Inflammatory macrophage treated with lipopolysaccharide for 4 hours (primary cell): ENCODE measurements around the gene TLE1.

Experiments
- DNase-seq: peaks from one replicate; pipeline ENCODE4 v3.0.0-alpha.2; 2020

The TLE1 gene

GRCh38 chr9:81686614-81687520, 2.5 kb downstream of the TLE1 start:
- peak; percentile 73 for DNase-seq

DNA sequence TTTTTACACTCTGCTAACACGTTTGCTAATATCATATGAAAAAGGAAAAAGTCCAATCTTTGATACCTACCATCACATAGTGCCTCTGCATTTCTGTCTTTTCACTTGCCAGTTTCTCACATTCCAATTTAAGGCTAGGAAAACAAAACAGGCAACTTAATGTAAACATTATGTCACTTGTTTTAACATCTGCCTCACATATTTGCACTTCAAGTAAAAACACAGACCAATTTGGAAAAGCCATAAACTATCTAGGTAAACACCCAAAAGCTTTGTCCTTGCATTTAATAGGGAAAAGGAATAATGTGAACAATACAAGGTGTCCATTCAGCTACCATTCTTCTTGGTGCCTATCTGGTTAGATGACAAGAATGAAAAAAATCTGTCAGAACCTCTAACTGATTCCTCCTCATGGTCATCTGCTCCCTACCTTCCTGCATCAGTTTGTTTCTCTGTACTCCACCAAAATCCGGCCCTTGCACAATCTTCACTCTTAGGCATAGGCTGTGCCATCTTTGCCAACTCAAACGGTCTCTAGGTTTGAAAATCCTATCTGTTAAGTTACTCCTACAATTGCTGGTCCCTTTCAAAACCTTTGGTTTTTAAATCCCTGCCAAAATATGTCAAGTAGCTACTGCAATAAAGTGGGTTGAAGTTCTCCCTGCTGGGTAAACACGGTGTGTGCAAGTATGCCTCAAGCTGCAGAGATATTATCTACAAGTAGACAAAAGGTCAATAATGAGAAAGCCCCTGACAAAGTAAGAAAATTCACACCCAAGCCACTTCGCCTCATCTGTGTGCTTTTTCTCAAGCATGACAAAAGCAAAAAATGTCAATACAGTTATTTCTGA, 3.4 kb downstream of the TLE1 start:
- DNase-seq, result peak; percentile 11

- DNase-seq, result no peak
Observed at GRCh38 chr9:81684635-81685034, 4.7 kb downstream of the TLE1 start.

GRCh38 chr9:81683704-81684103, 5.6 kb downstream of the TLE1 start:
- no peak for DNase-seq

DNA sequence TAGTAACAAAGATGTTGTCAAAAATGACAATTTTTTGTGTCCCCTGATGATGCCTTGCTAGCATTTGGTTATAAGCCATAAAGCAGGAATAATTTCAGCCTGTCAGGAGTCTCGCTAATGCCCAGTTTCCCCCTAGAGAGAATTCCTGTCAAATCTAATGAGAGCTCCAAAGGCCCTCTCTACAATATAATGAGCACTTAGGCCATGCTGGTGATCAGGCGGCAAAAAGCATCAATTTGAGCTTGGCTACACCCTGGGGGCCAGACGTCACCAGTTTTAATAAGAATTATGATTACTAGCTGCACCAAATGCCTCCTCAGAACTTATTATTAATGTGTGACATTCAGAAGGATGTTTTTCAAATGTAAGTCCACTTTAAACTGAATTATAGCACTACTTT, 6.1 kb downstream of the TLE1 start:
- DNase-seq, result no peak

DNA sequence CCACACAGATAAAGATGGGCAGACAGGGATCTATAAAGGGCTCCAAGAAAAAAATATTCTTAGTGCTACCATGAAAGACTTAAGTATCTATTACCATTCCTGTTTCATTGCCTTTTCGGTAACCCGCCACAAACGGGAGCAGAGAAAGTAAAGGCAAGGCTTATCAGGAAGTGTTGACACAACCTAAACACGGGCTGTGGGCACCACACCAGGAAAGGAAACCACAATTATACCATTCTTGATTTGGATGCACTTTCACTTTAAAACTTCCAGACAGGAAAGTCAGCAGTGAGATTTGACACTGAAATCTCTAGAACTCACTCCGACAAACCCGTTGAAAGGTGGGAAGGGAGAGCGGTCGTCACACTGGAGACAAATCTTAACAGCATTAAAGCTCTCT, 6.5 kb downstream of the TLE1 start:
- DNase-seq, result peak; percentile 56

DNA sequence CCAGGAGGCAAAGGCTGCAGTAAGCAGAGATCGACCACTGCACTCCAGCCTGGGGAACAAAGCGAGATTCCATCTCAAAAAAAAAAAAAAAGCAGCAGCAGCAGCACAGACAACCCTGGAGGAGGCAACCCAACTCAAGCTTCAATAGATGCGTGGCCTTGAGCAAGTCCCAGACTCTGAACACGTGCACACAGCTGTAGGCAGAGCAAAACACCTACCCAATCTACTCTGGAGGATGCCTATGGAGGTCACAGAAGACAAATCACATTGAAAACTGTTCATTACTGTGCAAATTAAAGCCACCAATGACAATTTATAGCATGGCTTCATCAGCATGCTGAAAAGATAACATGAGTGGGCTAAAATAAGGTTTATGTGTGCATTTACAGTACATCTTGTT, 7.2 kb downstream of the TLE1 start:
- no peak for DNase-seq

DNA sequence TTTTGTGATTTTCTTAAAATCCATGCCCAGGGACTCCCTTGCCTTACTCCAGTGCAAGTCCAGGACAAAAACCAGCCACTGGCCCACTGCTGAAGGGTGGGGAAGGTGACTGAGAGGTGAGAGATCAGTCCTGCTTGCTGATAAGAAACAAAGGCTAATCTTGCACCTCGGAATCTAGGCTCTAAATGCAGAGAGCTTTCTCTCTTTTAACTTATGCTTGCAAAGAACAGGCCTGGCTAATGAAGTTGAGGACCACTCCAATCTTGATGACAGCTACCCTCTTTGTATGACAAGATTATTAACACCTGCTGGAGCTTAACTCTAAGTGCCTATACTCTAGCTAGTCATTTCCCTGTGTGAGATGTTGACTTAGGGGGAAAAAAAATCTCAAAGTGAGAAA, 8.8 kb downstream of the TLE1 start:
- no peak for DNase-seq

- DNase-seq, result no peak
Observed at GRCh38 chr9:81680006-81680405, 9.3 kb downstream of the TLE1 start.

DNA sequence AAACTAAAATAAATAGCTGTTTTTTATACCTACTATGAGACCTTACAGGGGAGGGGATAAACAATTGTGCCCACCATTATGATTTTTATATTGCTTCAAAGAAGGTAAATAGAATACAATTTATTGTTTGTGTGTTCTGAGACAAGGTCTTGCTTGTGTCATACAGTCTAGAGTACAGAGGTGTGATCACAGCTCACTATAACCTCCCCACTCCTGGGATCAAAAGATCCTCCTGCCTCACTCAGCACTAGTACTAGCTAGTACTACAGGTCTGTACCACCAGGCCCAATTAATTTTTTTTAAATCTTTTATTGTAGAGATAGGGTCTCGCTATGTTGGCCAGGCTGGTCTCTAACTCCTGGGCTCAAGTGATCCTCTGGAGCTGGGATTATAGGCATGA, 11.3 kb downstream of the TLE1 start:
- no peak for DNase-seq

DNA sequence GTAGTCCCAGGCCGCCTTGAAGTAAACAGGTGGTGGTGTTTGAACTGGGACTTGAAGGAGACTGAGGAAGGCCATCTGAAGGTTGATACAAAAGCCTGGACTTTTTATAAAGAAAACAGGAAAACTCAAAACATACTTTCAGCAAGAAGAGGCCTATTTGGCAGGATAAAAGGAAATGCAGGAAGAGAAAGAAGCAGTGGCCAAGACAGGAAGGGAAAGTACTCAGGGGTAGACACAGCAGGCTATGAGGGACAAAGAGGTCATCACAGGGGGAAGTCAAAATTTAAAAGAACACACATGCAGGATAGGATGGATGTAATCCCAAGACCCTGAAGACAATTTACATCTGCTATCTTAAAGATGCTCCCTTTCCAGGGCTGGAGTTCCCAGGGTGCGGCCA, 13.0 kb downstream of the TLE1 start:
- DNase-seq, result no peak

DNA sequence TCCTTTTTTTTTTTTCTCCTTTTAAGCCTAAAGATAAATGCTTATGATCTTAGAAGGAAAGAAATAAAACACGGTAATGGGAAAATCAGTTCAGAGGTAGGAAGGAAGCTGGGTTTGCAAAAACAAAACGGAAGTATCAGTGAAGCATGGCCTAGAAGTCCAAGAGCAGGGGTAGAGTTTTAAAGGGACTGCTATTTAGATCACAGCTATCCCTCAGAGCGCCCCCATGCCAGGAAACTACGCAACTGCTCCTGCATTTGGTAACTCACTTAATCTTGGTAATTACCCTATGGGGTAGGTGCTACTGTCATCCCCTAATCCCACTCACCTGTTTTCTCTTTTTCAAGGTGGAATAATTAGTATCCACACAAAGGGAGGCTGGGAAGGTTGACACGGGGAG, 16.0 kb downstream of the TLE1 start:
- DNase-seq, result no peak

- DNase-seq, result no peak
Observed at GRCh38 chr9:81671880-81672280, 17.5 kb downstream of the TLE1 start.

- DNase-seq, result no peak
Observed at GRCh38 chr9:81669866-81670265, 19.5 kb downstream of the TLE1 start.

DNA sequence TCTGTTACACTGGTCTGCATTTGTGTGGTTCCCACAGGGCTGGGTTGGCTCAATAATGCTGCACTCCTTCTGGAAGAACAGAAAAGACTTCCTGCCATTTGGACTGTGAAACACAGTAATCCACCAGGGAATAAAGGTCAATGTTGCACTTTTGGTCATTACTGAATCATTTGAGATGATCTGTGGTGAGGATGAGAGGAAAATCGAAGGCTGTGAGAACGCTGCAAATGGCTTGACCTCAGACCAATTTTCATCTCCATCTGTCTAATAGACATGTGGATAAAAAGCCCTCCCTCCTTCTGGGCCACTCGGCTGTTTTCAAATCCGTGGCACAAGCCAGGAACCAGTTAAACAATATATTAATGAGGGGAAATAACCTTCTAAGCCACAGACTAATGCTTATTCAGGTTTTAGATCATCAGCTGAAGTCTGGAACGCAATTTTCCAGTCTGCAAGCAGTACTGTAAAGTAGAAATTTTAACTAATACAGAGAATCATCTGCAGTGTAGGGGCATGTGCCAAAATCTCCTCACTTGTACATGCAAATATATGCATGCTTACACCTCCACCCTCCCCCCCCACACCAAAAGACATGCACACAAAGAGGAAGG, 20.2 kb downstream of the TLE1 start:
- DNase-seq, result no peak

DNA sequence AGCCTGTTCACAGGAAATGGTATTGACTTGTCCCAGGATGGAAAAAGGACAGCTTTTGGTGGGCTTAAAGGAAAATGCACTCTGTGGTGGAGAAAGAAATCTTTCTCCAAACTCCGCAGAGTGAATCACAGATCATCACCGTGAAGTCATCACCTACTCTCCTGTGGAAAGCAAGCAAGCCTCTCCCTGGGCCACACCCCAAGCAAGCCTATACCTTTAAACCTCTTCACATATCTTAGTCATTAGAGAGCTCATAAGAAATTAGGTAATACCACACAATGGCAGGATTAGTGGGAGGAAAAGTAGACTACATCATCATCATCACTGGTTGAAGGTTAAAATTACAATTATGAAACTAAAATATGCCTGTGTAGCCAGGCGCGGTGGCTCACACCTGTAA, 23.2 kb downstream of the TLE1 start:
- no peak for DNase-seq

DNA sequence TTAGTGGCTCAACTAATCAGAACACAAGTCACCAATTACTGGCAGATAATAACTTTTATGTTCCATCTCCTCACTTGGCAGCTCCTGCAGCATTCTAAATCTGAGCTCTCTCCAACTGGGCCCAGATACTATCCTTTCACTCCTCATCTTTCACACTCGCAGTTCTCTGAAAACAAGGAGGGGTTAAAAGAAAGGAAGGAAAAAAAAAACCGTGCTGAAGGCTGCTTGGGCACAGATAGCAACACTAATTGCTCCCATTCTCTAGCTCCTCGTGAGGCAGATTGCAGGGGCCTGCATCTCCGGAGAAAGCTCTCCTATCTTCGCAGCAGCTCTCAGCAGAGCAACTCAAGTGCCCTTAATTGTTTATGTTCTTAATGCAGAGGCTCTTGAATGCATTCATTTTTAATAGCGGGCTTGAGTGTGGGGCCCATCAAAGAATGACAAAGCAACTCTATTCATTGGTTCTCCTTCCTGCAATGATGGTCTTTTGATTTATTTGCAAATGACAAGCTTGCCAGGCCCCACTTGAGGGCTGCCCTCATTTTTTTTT, 23.9 kb downstream of the TLE1 start:
- no peak for DNase-seq

- no peak for DNase-seq
Observed at GRCh38 chr9:81664638-81665222, 24.6 kb downstream of the TLE1 start.

- no peak for DNase-seq
Observed at GRCh38 chr9:81661339-81661738, 28.0 kb downstream of the TLE1 start.

DNA sequence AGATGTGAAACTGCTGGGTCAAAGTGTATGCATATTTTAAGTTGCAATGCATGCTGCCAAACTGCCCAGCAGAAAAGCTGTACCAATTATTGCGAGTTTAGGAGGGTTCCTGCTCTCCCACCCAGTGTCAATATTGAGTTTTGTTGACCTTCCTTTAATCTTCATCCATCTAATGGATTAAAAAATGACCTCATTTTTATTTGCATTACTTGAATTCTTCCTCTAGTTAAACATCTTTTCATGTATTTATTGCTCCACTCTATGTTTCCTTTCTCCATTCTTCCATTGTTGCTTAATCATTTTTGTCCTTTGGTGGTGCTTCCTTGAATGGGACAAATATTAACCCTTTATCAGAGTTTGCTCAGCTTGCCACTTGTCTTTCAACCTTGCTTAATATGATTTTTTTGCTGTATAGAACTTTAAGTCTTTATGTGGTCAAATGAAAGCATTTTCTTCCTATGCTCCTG, 32.4 kb downstream of the TLE1 start:
- no peak for DNase-seq

- DNase-seq, result peak; percentile 6
Observed at GRCh38 chr9:81656004-81656403, 33.3 kb downstream of the TLE1 start.

- no peak for DNase-seq
Observed at GRCh38 chr9:81653240-81653639, 36.1 kb downstream of the TLE1 start.
